NCI-H774 (cell line): ENCODE results near the gene TSPYL4.

Source experiments
- DNase-seq: peaks from one replicate; lab custom pipeline; 2025; lab: John Stamatoyannopoulos, UW

TSPYL4 gene

GRCh38 chr6:116268589-116269293, 14.9 kb upstream of the TSPYL4 start:
- DNase-seq: peak; percentile 67

GRCh38 chr6:116267836-116268588, 14.1 kb upstream of the TSPYL4 start:
- DNase-seq: no peak

- DNase-seq: no peak
Observed at GRCh38 chr6:116266803-116267202, 12.9 kb upstream of the TSPYL4 start.

GRCh38 chr6:116265041-116265829, 11.4 kb upstream of the TSPYL4 start:
- DNase-seq: peak; percentile 66

GRCh38 chr6:116263353-116263752, 9.5 kb upstream of the TSPYL4 start:
- no peak for DNase-seq

GRCh38 chr6:116258520-116258919, 4.6 kb upstream of the TSPYL4 start:
- no peak for DNase-seq

- no peak for DNase-seq
Observed at GRCh38 chr6:116256694-116257093, 2.8 kb upstream of the TSPYL4 start.

- no peak for DNase-seq
Observed at GRCh38 chr6:116255246-116255800, 1.4 kb upstream of the TSPYL4 start.

GRCh38 chr6:116254297-116255056, 602 bp upstream of the TSPYL4 start:
- no peak for DNase-seq

GRCh38 chr6:116253188-116253504, 729 bp downstream of the TSPYL4 start:
- peak; percentile 48 for DNase-seq

- DNase-seq: no peak
Observed at GRCh38 chr6:116251568-116252384, 2.1 kb downstream of the TSPYL4 start.

GRCh38 chr6:116248577-116248976, 5.3 kb downstream of the TSPYL4 start:
- DNase-seq: no peak

- no peak for DNase-seq
Observed at GRCh38 chr6:116247285-116247684, 6.6 kb downstream of the TSPYL4 start.

- DNase-seq: no peak
Observed at GRCh38 chr6:116246089-116246488, 7.8 kb downstream of the TSPYL4 start.

GRCh38 chr6:116244284-116244683, 9.6 kb downstream of the TSPYL4 start:
- DNase-seq: no peak

GRCh38 chr6:116239856-116240255, 14.0 kb downstream of the TSPYL4 start:
- DNase-seq: no peak

GRCh38 chr6:116239256-116239655, 14.6 kb downstream of the TSPYL4 start:
- DNase-seq: no peak

GRCh38 chr6:116238083-116238482, 15.8 kb downstream of the TSPYL4 start:
- DNase-seq: no peak

- DNase-seq: no peak
Observed at GRCh38 chr6:116234689-116235088, 19.2 kb downstream of the TSPYL4 start.

- DNase-seq: no peak
Observed at GRCh38 chr6:116229287-116229913, 24.5 kb downstream of the TSPYL4 start.
